Central memory CD4-positive, alpha-beta T cell (primary cell): ENCODE data around the gene OGG1.

ENCODE experiments used
- DNase-seq: peaks from one replicate; pipeline ENCODE4 v3.0.0; 2022

The OGG1 gene

GRCh38 chr3:9729419-9729818 lies 20.3 kb upstream of the OGG1 start:
- no peak for DNase-seq

GRCh38 chr3:9730657-9731205 lies 19.0 kb upstream of the OGG1 start:
- no peak for DNase-seq

GRCh38 chr3:9731206-9732079 lies 18.3 kb upstream of the OGG1 start, which contains the start of gene BRPF1:
Gene BRPF1, plus strand, starts transcription at chr3:9731735. Its CDS starts 2,406 bp downstream, at chr3:9734141.
- DNase-seq: peak; percentile 98

GRCh38 chr3:9732080-9732739 lies 17.5 kb upstream of the OGG1 start:
- DNase-seq: peak; percentile 29

GRCh38 chr3:9732740-9733115 lies 17.0 kb upstream of the OGG1 start:
- DNase-seq: no peak

- no peak for DNase-seq
Observed at GRCh38 chr3:9736831-9737230, 12.9 kb upstream of the OGG1 start.

- no peak for DNase-seq
Observed at GRCh38 chr3:9739181-9739580, 10.6 kb upstream of the OGG1 start.

GRCh38 chr3:9742560-9742959 lies 7.2 kb upstream of the OGG1 start:
- no peak for DNase-seq

GRCh38 chr3:9743548-9743947 lies 6.2 kb upstream of the OGG1 start:
- DNase-seq: no peak

- no peak for DNase-seq
Observed at GRCh38 chr3:9744162-9744561, 5.6 kb upstream of the OGG1 start.

GRCh38 chr3:9745521-9745920 lies 4.2 kb upstream of the OGG1 start:
- DNase-seq: no peak

- no peak for DNase-seq
Observed at GRCh38 chr3:9746330-9746729, 3.4 kb upstream of the OGG1 start.

- DNase-seq: no peak
Observed at GRCh38 chr3:9747267-9747666, 2.5 kb upstream of the OGG1 start.

- DNase-seq: no peak
Observed at GRCh38 chr3:9748031-9748430, 1.7 kb upstream of the OGG1 start.

- peak; percentile 10 for DNase-seq
Observed at GRCh38 chr3:9749296-9749644, 482 bp upstream of the OGG1 start.

- DNase-seq: no peak
Observed at GRCh38 chr3:9750556-9751411, 1.0 kb downstream of the OGG1 start.

- DNase-seq: no peak
Observed at GRCh38 chr3:9754678-9755077, 4.9 kb downstream of the OGG1 start.

GRCh38 chr3:9757427-9757826 lies 7.7 kb downstream of the OGG1 start:
- DNase-seq: no peak

- no peak for DNase-seq
Observed at GRCh38 chr3:9760779-9761505, 11.2 kb downstream of the OGG1 start.

GRCh38 chr3:9761919-9762318 lies 12.2 kb downstream of the OGG1 start:
- DNase-seq: no peak

- no peak for DNase-seq
Observed at GRCh38 chr3:9762871-9763270, 13.1 kb downstream of the OGG1 start.

GRCh38 chr3:9765865-9766264 lies 16.1 kb downstream of the OGG1 start:
- no peak for DNase-seq
